GM12878 (cell line): ENCODE measurements around the gene VPS16. TPM values are rescaled to one million over a fixed set of nuclear protein-coding genes. Genes with fewer than 3 reads are reported as not detected.

ENCODE experiments used
- ATAC-seq: fragments of 200-7000 bp; cut with Tn5 transposase; 3 replicates; pipeline ENCODE4 v1.9.1; 2020; ENCODE audit warnings: mild to moderate bottlenecking, moderate library complexity
- BruUV-seq: library from RNA; stranded (reverse); fragments of 400-500 nt; replicated peaks from 2 replicates; lab custom pipeline; 2021; lab: Mats Ljungman, UMichigan
- CTCF ChIA-PET: fragments of 300-600 bp; sonication (Branson Sonifier 250); formaldehyde crosslinking; extraction: SDS; loops from one replicate; lab custom pipeline; 2021; ENCODE audit warnings: inconsistent platforms; lab: Yijun Ruan, JAX
- POLR2A ChIA-PET: fragments of 350-600 bp; formaldehyde crosslinking; extraction: SDS; loops from one replicate; lab custom pipeline; 2021; ENCODE audit warnings: inconsistent platforms; lab: Charles Lee
- RAD21 ChIA-PET: fragments of 300-600 bp; sonication (Branson Sonifier 250); formaldehyde crosslinking; loops from one replicate; lab custom pipeline; 2023; ENCODE audit warnings: antibody characterized with exemption; ENCODE audit not compliant: unreplicated experiment; lab: Charles Lee
- SMC1A ChIA-PET: fragments of 300-600 bp; sonication (Branson Sonifier 250); formaldehyde crosslinking; loops from one replicate; lab custom pipeline; 2023; ENCODE audit not compliant: unreplicated experiment, uncharacterized antibody; lab: Charles Lee
- DNase-seq: peaks from one replicate; pipeline ENCODE4 v3.0.0-alpha.2; 2011; ENCODE audit warnings: low read depth, low spot score
- FAIRE-seq: peaks from 3 replicates; lab custom pipeline; 2011; peaks lifted over from hg19 to GRCh38; lab: Jason Lieb, UNC
- H2AFZ ChIP-seq: 2 replicates; pipeline ENCODE4 v1.6.0; 2011; ENCODE audit warnings: low read depth, low read length, control low read depth; ENCODE audit not compliant: control insufficient read depth
- H3K27ac ChIP-seq: 2 replicates; pipeline ENCODE4 v1.5.1; 2011; ENCODE audit warnings: control low read depth; ENCODE audit not compliant: control insufficient read depth, insufficient read depth
- H3K27me3 ChIP-seq, 2 experiments: replicated peaks in 1 of 2; 2 replicates each; pipeline versions ENCODE4 v1.6.0 to v1.6.1; 2011; ENCODE audit warnings: low read length in 1 of 2; ENCODE audit not compliant: control insufficient read depth in 2 of 2, insufficient read depth in 2 of 2
- H3K36me3 ChIP-seq, 2 experiments: 2 replicates each; pipeline ENCODE4 v1.5.1; 2011; ENCODE audit warnings: low read length in 1 of 2; ENCODE audit not compliant: control insufficient read depth in 2 of 2, insufficient read depth in 2 of 2
- H3K4me1 ChIP-seq: 2 replicates; pipeline ENCODE4 v1.6.1; 2011; ENCODE audit warnings: mild to moderate bottlenecking, low read length, moderate library complexity, mixed read lengths; ENCODE audit not compliant: control insufficient read depth, insufficient read depth
- H3K4me2 ChIP-seq: 2 replicates; pipeline ENCODE4 v1.6.0; 2011; ENCODE audit warnings: control low read depth; ENCODE audit not compliant: control insufficient read depth, insufficient read depth
- H3K4me3 ChIP-seq: fragments of 200-600 bp; sonication (generic); 2 replicates; pipeline ENCODE4 v1.5.1; 2016
- H3K79me2 ChIP-seq: 2 replicates; pipeline ENCODE4 v1.6.0; 2011; ENCODE audit warnings: low read length; ENCODE audit not compliant: control insufficient read depth, insufficient read depth
- H3K9ac ChIP-seq: 2 replicates; pipeline ENCODE4 v1.8.0; 2011; ENCODE audit warnings: low read length, control low read depth, mixed read lengths; ENCODE audit not compliant: control insufficient read depth, insufficient read depth
- H3K9me3 ChIP-seq: replicated peaks from 3 replicates; pipeline ENCODE4 v1.5.1; 2011; ENCODE audit warnings: mild to moderate bottlenecking, low read length; ENCODE audit not compliant: control insufficient read depth, insufficient read depth
- H4K20me1 ChIP-seq: 2 replicates; pipeline ENCODE4 v1.6.0; 2011; ENCODE audit not compliant: control insufficient read depth, insufficient read depth
- ASH2L ChIP-seq: fragments of 300-600, 200-600 bp; sonication (generic); IDR thresholded peaks from 2 replicates; pipeline ENCODE4 v1.6.1; 2017; ENCODE audit warnings: low read depth, mild to moderate bottlenecking, borderline replicate concordance
- DPF2 ChIP-seq: fragments of 450-650 bp; IDR thresholded peaks from 2 replicates; pipeline ENCODE4 v1.6.1; 2017; ENCODE audit warnings: mild to moderate bottlenecking
- ETV6 ChIP-seq, 2 experiments: fragments of 450-650 bp in 1 of 2; IDR thresholded peaks in 1 of 2; conservative IDR thresholded peaks in 1 of 2; 2 replicates each; pipeline ENCODE4 v1.6.1; 2014; ENCODE audit warnings: antibody characterized with exemption in 1 of 2, borderline replicate concordance in 1 of 2, low read depth in 1 of 2, mild to moderate bottlenecking in 1 of 2, moderate library complexity in 1 of 2
- FOS ChIP-seq: IDR thresholded peaks from 3 replicates; pipeline ENCODE4 v1.6.1; 2011; ENCODE audit warnings: borderline replicate concordance; ENCODE audit not compliant: insufficient read length; ENCODE audit errors: extremely low read depth
- FOXK2 ChIP-seq: fragments of 450-650 bp; IDR thresholded peaks from 2 replicates; pipeline ENCODE4 v1.6.1; 2017; ENCODE audit warnings: mild to moderate bottlenecking, moderate library complexity
- IKZF1 ChIP-seq: fragments of 450-650 bp; conservative IDR thresholded peaks from 2 replicates; pipeline ENCODE4 v1.6.1; 2017; ENCODE audit warnings: antibody characterized with exemption, mild to moderate bottlenecking
- LARP7 ChIP-seq: fragments of 450-650 bp; IDR thresholded peaks from 2 replicates; pipeline ENCODE4 v1.6.1; 2017; ENCODE audit warnings: mild to moderate bottlenecking
- NBN ChIP-seq: fragments of 450-650 bp; IDR thresholded peaks from 2 replicates; pipeline ENCODE4 v1.6.1; 2016
- SRF ChIP-seq, 2 experiments: IDR thresholded peaks; 2 replicates each; pipeline ENCODE4 v1.6.1; 2011; ENCODE audit warnings: low read depth in 2 of 2, low read length in 2 of 2, mild to moderate bottlenecking in 1 of 2, moderate library complexity in 1 of 2
- ZBED1 ChIP-seq: IDR thresholded peaks from 2 replicates; pipeline ENCODE4 v1.6.1; 2016; ENCODE audit warnings: borderline replicate concordance
- ZNF207 ChIP-seq: fragments of 450-650 bp; IDR thresholded peaks from 2 replicates; pipeline ENCODE4 v1.6.1; 2014; ENCODE audit warnings: antibody characterized with exemption, mild to moderate bottlenecking, borderline replicate concordance
- ZNF274 ChIP-seq: IDR thresholded peaks from one replicate; pipeline ENCODE4 v1.8.0; 2011; ENCODE audit not compliant: insufficient read length, insufficient read depth
- ZNF622 ChIP-seq: fragments of 450-650 bp; IDR thresholded peaks from 2 replicates; pipeline ENCODE4 v1.6.1; 2017; ENCODE audit warnings: mild to moderate bottlenecking, inconsistent platforms
- WGBS: methylation state at CpG from one replicate; pipeline ENCODE4 v1.1.6; 2016; ENCODE audit warnings: low lambda C conversion rate; ENCODE audit not compliant: insufficient replicate concordance, insufficient coverage; ENCODE audit errors: missing lambda C conversion rate; 5-methylcytosine and 5-hydroxymethylcytosine counted together
- in situ Hi-C: fragments of 300-500 bp; cut with MboI; formaldehyde crosslinking; loops from 9 replicates; pipeline ENCODE4 v1.14.3; 2018; ENCODE audit warnings: mixed read lengths
- intact Hi-C: fragments of 100-400 bp; cut with micrococcal nuclease; formaldehyde crosslinking; loops from one replicate; pipeline ENCODE4 v1.14.2; 2022; ENCODE audit not compliant: unreplicated experiment
- polyA plus RNA-seq, 11 experiments: library from polyadenylated mRNA; depleted of rRNA in 4 of 11; unstranded in 6 of 11; stranded (reverse) in 5 of 11; fragments of >200 nt; fragmentation: Nextera tagmentation in 4 of 11; fragmentation: Illumina TruSeq in 1 of 11; extraction: Ambion mirVana in 4 of 11; extraction: Trizol in 1 of 11; gene quantifications; 1 replicate in 1 of 11; 2 replicates in 10 of 11; pipeline versions ENCODE4 v1.2.1 to v1.2.3, GENCODE V29; 2011 to 2016; ENCODE audit warnings: inconsistent platforms in 2 of 11, missing spikeins in 2 of 11, low read depth in 1 of 11
- total RNA-seq, 4 experiments: library from RNA; depleted of rRNA in 3 of 4; stranded (reverse); fragments of >200 nt in 3 of 4; fragmentation: Illumina TruSeq in 1 of 4; extraction: Trizol in 1 of 4; gene quantifications; 2 replicates each; pipeline versions ENCODE4 v1.2.1 to v1.2.3, GENCODE V29; 2013 to 2021
- TF ChIP-seq, protein P1 (sequence below): fragments of 450-650 bp; IDR thresholded peaks from 2 replicates; pipeline ENCODE4 v1.6.1; 2017; ENCODE audit warnings: mild to moderate bottlenecking
- TF ChIP-seq, protein P2 (sequence below): fragments of 450-650 bp; IDR thresholded peaks from 2 replicates; pipeline ENCODE4 v1.6.1; 2016; ENCODE audit warnings: mild to moderate bottlenecking
- TF ChIP-seq, protein P3 (sequence below): fragments of 450-650 bp; IDR thresholded peaks from 2 replicates; pipeline ENCODE4 v1.6.1; 2018; ENCODE audit warnings: mild to moderate bottlenecking, low read depth, moderate library complexity; ENCODE audit not compliant: partially characterized antibody
- TF ChIP-seq, protein P4 (sequence below): IDR thresholded peaks from 2 replicates; pipeline ENCODE4 v1.6.1; 2012; ENCODE audit warnings: low read depth, low read length, improper control_type of control experiment

The VPS16 gene
- total and polyA plus RNA-seq, 10 of the 15 experiments (the other 5 are each of a cell fraction or from before 2014, with no cell fraction given) = 8.4 to 37.5 (median 26.4) TPM

DNA sequence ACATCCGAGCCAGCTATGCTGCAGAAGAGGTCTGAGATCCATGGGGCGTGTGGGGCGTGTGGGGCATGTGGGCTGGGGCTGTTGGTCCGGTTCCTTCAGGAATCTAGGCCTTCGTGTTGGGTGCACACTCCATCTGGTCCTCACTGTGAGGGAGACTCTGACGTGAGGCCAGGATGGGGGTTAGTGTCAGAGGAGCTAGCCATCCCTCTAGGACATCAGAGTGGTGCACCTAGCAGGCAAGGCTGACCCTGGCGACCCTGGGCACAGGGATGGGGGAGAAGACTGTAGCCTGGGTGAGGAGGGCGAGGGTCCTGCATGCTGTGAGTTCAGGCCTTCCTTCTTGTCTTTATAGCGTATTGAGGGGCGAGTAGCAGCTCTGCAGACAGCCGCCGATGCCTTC is 24.1 kb downstream of the VPS16 start:
- CTCF ChIA-PET = interaction anchor here (2.1 kb wide), 1 partner anchor 136 kb away, joined by 7 read pairs; no protein-coding TSS in a partner anchor
- H3K4me3 ChIP-seq = no peak overlapping the region
- no peaks in the 10 kb centered on the region for H3K27me3 ChIP-seq
- 92% methylated on average over 12 of the region's 12 CpGs for WGBS
- H4K20me1 ChIP-seq = no peaks in the 10 kb centered on the region
- intact Hi-C loops = no loop called here
- ATAC-seq (no peak), DNase-seq (no peak), FAIRE-seq (no peak)
- no peaks in the 10 kb centered on the region for H3K9me3 ChIP-seq
- in situ Hi-C loops = no loop called here
- RAD21 ChIA-PET = no interaction called here
- H3K79me2 ChIP-seq = no peaks in the 10 kb centered on the region
- H3K9ac ChIP-seq = no peak overlapping the region
- no peaks in the 10 kb centered on the region for H3K4me1 ChIP-seq
- no peak overlapping the region for H3K27ac ChIP-seq
- POLR2A ChIA-PET = no interaction called here
- H3K36me3 ChIP-seq = peaks cover 9 to 10% of the 10 kb centered on the region in 2 experiments
- BruUV-seq = no TSS peak
- SMC1A ChIA-PET = interaction anchor here (0.6 kb wide), 1 partner anchor 90 kb away, joined by 3 read pairs; no protein-coding TSS in a partner anchor
- TF ChIP-seq LARP7 = no peak
- TF ChIP-seq, protein P1, sequence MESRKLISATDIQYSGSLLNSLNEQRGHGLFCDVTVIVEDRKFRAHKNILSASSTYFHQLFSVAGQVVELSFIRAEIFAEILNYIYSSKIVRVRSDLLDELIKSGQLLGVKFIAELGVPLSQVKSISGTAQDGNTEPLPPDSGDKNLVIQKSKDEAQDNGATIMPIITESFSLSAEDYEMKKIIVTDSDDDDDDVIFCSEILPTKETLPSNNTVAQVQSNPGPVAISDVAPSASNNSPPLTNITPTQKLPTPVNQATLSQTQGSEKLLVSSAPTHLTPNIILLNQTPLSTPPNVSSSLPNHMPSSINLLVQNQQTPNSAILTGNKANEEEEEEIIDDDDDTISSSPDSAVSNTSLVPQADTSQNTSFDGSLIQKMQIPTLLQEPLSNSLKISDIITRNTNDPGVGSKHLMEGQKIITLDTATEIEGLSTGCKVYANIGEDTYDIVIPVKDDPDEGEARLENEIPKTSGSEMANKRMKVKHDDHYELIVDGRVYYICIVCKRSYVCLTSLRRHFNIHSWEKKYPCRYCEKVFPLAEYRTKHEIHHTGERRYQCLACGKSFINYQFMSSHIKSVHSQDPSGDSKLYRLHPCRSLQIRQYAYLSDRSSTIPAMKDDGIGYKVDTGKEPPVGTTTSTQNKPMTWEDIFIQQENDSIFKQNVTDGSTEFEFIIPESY = no peak
- no peak for TF ChIP-seq ZNF622
- no peak for TF ChIP-seq IKZF1
- no peak for TF ChIP-seq FOXK2
- no peak for TF ChIP-seq SRF (IDR thresholded peaks at IDR 0.05; ENCODE audit: low read depth in 2 of 2, low read length in 2 of 2)
- no peak for TF ChIP-seq DPF2
- TF ChIP-seq ZNF207 = no peak
- TF ChIP-seq NBN = no peak
- no peak for TF ChIP-seq ZNF274
- TF ChIP-seq ETV6 (conservative IDR thresholded peaks at IDR 0.05 in 1 of 2, IDR thresholded peaks at IDR 0.05 in 1 of 2; ENCODE audit: borderline replicate concordance in 1 of 2, low read depth in 1 of 2) = no peak
- TF ChIP-seq ZBED1 = no peak
- TF ChIP-seq, protein P2, sequence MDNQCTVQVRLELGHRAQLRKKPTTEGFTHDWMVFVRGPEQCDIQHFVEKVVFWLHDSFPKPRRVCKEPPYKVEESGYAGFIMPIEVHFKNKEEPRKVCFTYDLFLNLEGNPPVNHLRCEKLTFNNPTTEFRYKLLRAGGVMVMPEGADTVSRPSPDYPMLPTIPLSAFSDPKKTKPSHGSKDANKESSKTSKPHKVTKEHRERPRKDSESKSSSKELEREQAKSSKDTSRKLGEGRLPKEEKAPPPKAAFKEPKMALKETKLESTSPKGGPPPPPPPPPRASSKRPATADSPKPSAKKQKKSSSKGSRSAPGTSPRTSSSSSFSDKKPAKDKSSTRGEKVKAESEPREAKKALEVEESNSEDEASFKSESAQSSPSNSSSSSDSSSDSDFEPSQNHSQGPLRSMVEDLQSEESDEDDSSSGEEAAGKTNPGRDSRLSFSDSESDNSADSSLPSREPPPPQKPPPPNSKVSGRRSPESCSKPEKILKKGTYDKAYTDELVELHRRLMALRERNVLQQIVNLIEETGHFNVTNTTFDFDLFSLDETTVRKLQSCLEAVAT = no peak
- no peak for TF ChIP-seq ASH2L
- TF ChIP-seq, protein P3, sequence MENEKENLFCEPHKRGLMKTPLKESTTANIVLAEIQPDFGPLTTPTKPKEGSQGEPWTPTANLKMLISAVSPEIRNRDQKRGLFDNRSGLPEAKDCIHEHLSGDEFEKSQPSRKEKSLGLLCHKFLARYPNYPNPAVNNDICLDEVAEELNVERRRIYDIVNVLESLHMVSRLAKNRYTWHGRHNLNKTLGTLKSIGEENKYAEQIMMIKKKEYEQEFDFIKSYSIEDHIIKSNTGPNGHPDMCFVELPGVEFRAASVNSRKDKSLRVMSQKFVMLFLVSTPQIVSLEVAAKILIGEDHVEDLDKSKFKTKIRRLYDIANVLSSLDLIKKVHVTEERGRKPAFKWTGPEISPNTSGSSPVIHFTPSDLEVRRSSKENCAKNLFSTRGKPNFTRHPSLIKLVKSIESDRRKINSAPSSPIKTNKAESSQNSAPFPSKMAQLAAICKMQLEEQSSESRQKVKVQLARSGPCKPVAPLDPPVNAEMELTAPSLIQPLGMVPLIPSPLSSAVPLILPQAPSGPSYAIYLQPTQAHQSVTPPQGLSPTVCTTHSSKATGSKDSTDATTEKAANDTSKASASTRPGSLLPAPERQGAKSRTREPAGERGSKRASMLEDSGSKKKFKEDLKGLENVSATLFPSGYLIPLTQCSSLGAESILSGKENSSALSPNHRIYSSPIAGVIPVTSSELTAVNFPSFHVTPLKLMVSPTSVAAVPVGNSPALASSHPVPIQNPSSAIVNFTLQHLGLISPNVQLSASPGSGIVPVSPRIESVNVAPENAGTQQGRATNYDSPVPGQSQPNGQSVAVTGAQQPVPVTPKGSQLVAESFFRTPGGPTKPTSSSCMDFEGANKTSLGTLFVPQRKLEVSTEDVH = no peak
- TF ChIP-seq, protein P4, sequence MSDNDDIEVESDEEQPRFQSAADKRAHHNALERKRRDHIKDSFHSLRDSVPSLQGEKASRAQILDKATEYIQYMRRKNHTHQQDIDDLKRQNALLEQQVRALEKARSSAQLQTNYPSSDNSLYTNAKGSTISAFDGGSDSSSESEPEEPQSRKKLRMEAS = no peak
- TF ChIP-seq FOS = no peak
- H2AFZ ChIP-seq = no peak overlapping the region
- H3K4me2 ChIP-seq = no peak overlapping the region
